Activated CD4-positive, alpha-beta T cell treated with anti-CD3 and anti-CD28 coated beads, Interleukin-2, amount 50 U/mL, for 24 hours (primary cell): Measurements from ENCODE around the gene MTM1.

Experiments
- DNase-seq, 2 donors: peaks; one replicate each; pipeline ENCODE4 v3.0.0-alpha.2; 2020; ENCODE audit warnings: low read depth in 1 of 2, low spot score in 1 of 2

Gene MTM1

GRCh38 chrX:150548684-150549083 lies 19.7 kb upstream of the MTM1 start:
- no peak for DNase-seq

DNA sequence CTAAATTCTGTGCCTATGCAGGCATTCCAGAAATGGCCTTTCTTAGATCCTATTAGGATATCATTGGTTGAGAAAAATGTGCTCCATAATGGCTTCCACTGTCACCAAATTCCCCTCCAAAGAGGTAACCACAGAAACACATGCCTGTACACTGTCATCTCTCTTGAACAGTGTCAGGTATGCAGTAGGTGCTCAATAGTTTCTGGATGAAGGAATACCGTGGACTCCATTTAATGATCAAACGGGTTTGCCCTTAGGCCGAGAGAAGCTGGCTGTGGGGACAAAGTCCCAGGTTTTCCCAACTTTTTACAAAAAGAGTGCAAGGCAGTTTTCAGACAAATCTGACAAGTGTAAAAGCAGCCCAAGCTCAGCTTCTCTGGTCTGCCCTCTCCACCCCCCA lies 16.5 kb upstream of the MTM1 start:
- no peak for DNase-seq

- DNase-seq, result no peak
Observed at GRCh38 chrX:150558424-150558823, 10.0 kb upstream of the MTM1 start.

DNA sequence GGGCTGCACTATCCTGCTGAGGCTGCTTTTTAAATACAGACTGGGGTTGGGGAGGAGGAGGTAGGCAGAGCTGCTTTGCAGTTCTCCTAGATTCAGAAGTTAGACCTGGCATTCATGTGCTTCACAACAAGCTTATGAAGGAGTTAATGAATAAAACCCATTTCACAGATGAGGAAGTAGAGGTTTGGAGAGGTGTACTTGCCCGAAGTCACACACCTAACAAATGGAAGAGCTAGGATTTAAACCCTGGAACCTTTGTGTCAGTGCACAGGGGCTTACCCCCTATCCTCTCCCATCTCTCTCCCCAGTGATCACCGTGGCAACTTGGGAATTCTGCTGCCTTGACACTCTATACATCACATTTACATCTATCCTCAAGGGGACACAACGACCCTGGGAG lies 3.6 kb upstream of the MTM1 start:
- DNase-seq, result no peak

GRCh38 chrX:150565551-150565950 lies 2.9 kb upstream of the MTM1 start:
- no peak for DNase-seq

- DNase-seq, result no peak
Observed at GRCh38 chrX:150566734-150567182, 1.7 kb upstream of the MTM1 start.

DNA sequence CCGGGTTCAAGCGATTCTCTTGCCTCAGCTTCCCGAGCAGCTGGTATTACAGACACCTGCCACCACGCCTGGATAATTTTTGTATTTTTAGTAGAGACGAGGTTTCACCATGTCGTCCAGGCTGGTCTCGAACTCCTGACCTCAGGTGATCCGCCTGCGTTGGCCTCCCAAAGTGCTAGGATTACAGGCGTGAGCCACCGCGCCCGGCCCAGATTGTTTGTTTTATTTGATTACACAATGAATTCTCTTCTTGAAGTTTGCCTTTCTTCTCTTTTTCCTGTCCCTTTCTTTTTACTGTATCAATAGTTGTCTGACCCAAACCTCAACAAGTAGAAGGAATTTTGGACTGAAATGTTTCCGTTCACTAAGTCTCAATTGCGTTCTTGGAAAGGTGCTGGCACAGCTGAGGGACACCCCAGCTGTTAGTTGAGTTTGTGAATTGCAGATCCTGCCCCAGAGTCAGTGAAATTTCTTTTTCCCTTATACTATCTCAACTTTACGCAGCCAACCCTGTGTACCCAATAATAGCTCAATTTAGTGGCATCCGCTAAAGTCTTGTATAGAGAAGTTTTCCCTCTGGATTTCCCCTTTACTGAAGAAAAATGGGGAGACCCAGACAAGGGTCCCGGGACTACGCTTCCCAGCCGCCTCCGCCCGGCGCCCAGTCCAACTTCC lies 639 bp upstream of the MTM1 start:
- DNase-seq, result no peak

DNA sequence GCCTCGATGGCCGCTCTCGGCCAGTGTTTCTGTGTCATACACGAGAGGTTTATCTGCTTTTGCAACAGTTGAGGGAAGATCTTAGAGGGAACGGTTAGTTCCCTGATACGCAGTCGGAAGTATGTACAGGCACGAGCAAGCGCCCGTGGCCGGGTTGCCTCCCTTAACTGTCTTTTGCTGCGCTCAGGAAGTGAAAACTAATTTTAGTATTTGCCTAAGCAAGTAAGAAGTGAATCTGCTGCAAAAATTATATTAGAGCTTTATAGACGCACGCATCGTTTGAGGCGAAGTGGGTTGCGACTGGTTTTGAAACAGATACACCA lies 695 bp downstream of the MTM1 start:
- peak in 1 of 2 donors; percentile 23 for DNase-seq

GRCh38 chrX:150570512-150570911 lies 2.1 kb downstream of the MTM1 start:
- DNase-seq, result no peak

DNA sequence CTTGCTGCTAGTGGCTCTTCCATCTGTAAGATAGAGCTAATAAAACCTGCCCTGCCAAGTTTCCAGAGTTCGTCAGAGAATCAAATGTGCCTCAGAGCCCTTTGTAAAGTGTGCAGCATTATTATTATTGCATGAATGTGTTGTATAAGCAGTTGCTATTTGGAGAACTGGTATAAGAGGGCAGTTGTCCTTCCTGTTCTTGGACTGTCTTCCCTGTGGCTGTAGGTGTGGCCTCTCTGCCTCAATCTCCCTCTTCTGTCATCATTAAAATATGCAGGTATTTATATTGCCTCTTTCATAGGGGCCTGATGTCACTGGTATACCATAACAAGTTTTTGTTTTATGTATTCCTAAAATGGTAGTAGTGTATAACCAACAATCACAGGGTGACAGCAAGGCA lies 3.8 kb downstream of the MTM1 start:
- no peak for DNase-seq

GRCh38 chrX:150573106-150573505 lies 4.7 kb downstream of the MTM1 start:
- no peak for DNase-seq

DNA sequence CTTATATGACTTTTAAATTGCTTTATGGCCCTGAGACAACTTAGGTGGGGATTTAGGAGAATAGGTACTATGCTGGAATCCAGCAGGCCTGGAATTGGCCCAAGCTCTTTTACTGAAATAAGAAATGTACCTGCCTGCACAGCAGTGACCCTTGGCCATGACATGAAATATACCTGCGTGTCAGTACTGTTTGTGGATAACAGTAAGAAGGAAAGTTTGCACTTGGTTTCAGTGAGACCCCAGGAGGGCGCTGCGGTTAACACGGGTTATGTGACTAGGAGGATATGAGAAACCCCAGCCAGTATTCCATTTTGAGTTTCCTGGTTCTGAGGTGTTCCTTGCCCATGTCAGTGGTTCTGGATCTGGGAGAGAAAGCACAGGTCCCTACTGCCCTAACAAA lies 5.3 kb downstream of the MTM1 start:
- no peak for DNase-seq

GRCh38 chrX:150574559-150575418 lies 6.4 kb downstream of the MTM1 start:
- no peak for DNase-seq

DNA sequence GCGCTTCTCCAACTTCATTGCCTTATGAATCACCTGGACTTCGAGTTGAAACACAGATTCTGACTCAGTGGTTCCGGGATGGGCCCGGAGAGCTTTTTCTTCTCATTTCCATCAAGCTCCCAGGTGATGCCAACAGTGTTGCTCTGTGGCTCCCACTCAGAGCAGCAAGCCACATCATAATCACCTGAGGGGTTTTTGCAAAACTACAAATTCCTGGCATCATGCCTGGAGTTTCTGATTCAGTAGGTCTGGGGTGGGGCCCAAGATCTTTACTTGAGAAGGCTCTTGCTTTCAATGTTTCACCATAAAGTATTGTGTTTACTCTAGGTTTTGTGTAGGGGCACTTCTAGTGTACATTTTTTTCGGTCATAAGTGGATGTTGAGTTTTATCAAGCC lies 7.0 kb downstream of the MTM1 start:
- peak; percentile 10 to 65 for DNase-seq

- DNase-seq, result no peak
Observed at GRCh38 chrX:150577174-150577573, 8.8 kb downstream of the MTM1 start.

DNA sequence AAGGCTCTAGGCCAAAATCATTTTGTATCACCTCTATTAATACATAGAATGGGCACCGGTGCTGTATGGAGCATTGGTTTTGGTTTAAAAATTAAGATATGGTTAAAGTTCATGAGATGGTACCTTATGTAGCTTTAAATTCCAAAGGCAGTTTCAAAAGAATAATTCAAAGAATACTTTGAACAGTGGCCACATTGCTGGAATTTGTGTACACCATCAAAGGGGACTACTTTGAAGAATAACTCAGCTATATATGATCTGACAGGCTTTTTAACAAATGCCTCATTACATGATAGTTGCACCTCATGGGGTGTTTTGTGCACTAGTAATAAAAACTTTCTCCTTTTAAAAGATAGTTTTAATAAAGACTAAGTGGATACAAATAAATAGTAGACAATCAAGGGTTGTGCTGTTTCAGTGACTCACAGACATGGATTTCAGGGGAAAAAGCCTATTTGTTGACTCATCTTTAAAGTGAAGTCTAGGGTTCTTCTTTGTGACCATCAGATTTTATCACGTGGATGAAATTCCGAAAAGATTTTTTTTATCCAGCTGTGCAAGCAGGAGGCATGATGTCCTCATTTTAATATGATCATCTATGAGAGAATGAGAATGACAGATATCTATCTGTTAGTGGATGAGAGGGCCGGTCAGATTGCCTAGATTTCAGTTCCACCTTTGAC lies 12.8 kb downstream of the MTM1 start:
- DNase-seq, result no peak

- no peak for DNase-seq
Observed at GRCh38 chrX:150582338-150582948, 14.0 kb downstream of the MTM1 start.

DNA sequence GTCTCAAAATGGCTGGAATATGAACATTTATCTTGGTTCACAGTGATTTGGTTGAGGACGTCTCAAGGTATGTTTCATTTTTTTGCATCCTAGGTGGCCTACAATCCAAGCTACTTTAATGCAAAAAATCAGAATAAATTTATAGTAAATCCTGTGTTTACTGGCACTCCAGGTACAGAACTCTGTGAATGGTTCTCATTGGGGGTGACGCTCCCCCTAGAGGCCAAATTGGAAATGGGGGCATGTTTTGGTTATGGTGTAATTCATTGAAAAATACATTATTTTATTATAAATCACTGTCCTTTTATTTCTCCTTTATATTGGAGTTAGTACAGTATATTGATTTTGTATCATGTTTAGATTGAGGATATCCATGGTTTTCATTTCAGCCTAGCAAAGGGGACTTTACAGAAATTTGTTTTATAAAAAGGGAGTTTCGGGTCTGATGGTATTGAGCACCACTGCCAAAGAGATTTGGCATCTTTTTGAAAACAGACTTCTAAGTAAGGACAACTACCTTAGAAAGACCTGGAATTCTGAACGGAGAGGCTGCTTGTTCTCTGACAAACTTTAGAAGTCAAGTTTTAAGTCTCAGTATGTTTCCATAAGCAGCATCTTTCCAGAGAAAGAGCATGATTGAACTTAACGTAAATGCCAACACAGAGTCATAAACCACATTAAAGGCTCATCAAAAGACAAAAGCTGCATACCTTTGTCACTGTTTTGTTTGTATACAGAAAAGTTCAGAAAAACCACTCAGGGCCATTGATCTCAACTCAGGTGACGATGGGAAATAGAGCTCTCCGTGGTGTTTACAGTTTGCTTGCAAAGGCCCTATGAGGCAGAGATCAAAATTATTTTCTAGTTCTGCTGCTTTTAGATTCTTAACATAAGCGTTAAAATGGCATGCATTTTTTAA lies 19.4 kb downstream of the MTM1 start:
- DNase-seq, result peak; percentile 8 to 35

DNA sequence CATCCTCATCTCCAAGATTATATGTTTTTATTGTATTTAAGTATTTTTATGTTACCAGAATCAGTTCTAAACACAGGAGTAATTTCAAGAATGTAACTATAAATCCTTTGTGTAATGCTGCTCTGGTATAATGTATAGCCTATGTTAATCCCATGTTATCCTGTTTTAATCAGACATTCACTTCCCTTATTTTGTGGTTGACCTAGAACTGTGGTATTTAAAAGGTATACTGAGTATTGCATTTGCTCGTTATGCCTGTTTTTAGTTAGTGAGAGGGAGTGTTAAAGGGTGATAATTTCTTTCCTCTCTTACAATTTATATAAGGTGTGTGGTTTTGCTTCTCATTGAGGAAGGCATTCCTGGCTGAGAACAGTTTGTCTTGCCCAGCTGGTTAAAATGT lies 26.2 kb downstream of the MTM1 start:
- no peak for DNase-seq

GRCh38 chrX:150599226-150599625 lies 30.8 kb downstream of the MTM1 start:
- DNase-seq, result no peak

DNA sequence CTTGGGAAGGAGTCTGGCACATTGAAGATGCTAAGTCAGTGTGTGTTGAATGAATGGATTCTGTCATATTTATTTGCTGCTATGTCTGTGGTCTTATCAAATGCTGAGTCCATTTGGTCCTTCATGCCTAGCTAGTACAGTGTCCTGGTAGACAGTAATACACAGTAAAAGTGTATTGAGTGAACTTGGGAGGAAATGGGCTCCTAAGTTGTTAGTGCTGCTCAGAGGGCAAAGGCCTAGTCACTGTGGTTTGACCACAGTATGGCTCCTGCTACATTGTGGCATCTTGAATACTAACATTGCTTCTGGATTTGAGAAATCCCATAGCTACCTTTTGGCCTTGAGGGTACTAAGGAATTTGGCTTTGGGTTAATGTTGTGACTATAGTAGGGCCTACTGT lies 33.9 kb downstream of the MTM1 start:
- no peak for DNase-seq
